ENCODE results near the gene SUCLG2. TPM values are rescaled to one million over a fixed set of nuclear protein-coding genes. Genes with fewer than 3 reads are reported as not detected.

SUCLG2 gene
- total RNA-seq, 1 donor from 2014 or later: 99.2 TPM

DNA sequence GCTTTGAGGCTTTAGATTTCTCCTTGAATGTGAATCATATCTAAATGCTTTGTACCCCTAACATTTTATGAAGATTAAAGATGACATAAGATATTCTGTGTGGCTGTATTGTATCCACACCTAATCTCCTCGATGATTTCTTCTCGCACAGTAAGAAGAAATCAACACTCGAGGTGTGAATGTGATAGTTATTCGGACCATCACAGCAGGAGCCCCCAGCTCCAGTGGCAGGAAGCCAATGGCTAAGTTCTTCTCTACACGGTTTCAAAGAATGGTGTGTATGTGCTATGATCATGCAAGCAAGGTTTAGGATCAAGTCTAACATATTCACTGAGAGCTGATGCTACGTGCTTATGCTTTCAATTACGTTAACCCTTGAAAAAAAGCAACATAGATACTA lies 271.0 kb downstream of the SUCLG2 start:
- DNase-seq (ENCODE audit: missing footprints) (no peak), ATAC-seq (no peak)
- intact Hi-C loops (cut with DNase I): loop anchor here (5.0 kb wide), 2 partner anchors 409 to 1494 kb away; no protein-coding TSS in a partner anchor

DNA sequence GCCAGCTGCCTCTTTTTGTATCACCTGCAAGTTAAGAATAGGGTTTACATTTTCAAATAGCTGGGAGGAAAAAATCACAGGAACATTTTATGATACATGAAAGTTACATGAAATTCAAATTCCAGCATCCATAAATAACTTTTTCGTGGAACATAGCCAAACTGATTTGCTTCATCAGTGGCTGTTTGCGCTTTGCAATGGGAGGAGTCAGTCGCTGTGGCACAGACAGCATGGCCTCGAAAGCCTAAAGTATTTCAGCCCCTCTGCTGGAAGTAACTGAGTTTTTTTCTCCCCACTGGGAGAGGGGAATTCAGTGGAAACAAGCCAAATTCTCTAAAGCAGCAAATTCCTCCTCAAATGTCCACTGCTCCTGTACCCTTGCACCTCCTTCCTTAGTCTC lies 271.9 kb downstream of the SUCLG2 start:
- ATAC-seq (no peak), DNase-seq (ENCODE audit: missing footprints) (no peak)
- intact Hi-C loops (cut with DNase I): loop anchor here (5.0 kb wide), 2 partner anchors 410 to 1495 kb away; no protein-coding TSS in a partner anchor

DNA sequence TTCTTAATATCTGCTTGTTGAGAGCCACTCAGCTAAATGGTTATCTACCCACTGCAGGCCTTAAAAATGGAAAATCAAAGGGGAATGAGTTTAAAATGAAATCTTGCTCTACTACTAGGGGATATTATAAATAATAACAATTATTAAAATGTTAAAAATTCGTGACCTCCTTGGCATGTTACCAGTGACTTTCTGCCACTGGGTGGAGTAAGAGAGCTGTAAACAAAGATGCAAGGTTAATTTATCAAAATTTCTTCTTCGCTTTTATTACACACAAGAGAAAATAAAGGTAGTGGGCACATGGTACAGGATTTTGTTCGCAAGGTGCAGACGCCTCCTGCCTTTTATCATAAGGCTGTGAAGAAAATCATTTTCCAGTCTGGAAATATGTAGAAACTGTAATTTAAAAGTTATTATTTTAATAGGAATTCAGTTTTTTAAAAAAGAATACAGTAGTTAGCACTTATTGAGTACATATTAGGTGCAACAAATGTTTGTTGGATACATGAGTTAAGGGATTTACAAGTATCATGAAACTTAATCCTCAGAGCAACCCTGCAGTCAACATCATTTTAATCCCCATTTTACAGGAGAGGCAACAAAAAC lies 272.6 kb downstream of the SUCLG2 start:
- DNase-seq (ENCODE audit: missing footprints) (no peak), ATAC-seq (no peak)
- intact Hi-C loops (cut with DNase I): loop anchor here (5.0 kb wide), 2 partner anchors 411 to 1496 kb away; no protein-coding TSS in a partner anchor

DNA sequence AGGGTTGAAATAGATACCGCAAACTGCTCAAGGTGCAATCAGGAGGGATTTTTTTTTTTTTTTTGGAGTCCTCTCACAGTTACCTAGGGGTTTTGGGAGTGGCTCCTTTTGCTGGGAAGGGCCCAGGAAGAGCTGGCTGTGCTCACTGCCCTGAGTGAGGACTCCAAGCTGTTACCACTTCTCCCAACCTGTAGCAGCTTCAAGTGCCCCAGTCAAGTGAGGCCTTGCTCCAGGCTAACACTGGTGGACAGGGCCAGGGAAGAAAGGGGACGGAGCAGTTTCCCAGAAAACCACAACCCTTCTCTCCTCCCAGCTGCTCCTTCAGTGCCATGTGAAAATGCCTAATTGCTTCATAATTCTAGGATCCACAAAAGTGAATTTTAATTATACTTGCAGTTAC lies 274.3 kb downstream of the SUCLG2 start:
- DNase-seq (ENCODE audit: missing footprints): no peak
- ATAC-seq: no peak
- intact Hi-C loops (cut with DNase I): loop anchor here (5.0 kb wide), 2 partner anchors 412 to 1497 kb away; no protein-coding TSS in a partner anchor

DNA sequence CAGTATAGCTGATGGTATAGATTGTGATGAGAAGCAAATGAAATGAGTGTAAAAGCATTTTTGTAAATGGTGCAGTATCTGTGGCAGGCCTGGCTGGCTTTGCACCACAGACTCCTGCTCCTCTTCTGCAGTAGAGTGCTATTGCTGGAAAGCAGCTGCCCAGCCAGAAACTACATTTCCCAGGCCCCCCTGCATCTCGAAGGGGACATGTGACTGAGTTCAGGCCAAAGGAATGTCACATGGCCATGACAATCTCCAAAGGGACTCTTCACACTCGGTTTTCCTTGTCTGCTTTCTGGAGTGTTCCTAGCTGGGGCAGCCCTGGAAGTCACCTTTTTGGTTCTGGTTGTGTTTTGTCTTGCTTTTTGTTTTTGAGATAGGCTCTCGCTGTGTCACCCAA lies 277.1 kb downstream of the SUCLG2 start:
- DNase-seq (ENCODE audit: missing footprints) (no peak), ATAC-seq (no peak)
- intact Hi-C loops (cut with DNase I): no loop called here

DNA sequence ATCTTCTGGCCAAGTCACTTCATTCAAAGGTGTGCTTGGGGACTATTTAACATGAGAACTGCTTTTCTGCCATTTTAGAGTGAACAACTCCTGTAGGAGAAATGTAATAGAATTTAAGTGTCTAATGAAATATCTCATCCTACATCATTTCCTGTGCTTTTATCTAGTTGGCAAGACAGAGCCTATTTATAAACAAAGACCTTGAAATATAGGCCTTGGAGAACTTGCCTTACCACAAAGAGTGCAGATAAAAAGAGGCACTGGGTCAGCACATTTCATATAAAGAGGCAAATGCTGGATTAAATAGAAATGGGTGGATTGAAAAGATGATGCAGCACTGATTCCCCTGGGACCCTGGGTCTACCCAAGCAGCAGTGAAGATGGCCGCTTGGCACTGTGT lies 278.0 kb downstream of the SUCLG2 start:
- intact Hi-C loops (cut with DNase I): no loop called here
- no peak for DNase-seq (ENCODE audit: missing footprints)
- no peak for ATAC-seq

DNA sequence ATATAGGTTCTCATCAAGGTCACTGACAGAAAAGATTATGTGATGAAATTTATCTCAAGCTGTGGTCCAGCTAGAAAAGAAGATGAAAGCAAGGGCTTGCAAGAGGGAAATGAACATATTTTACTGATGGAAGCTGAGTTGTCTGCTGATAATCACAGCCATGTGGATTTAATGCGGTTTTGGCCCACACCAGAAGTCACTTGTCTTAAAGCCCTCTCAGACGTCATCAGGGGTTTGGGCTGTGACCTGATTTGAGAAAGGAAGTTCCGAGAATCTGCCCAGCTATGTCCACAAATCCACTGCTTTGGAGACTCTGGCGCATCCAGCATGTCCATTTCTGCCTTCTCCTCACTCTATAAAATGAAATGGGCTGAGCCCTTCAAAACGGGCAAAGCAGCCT lies 278.4 kb downstream of the SUCLG2 start:
- no peak for ATAC-seq

DNA sequence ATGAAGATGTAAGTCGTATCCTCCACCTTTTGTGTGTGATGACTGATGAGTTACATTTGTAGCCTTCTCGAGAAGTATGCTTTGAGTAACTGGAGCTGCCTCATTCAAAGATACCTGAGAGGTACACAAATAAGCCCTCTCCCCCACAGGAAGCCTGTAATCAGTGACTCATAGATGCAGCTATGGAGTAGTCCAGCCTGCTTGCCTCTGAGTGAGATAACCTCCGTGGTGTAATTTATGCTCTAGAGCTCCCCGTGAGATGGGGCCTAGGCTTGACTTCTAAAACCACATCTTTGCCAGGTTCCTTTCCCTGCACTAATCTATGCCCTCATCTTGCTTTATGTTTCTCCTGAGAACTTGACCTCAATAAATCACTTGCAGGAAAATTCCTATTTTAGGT lies 291.7 kb downstream of the SUCLG2 start:
- ATAC-seq (no peak), DNase-seq (ENCODE audit: missing footprints) (no peak)
- intact Hi-C loops (cut with DNase I): no loop called here

More for the DNA sequence above, 278.4 kb downstream of the SUCLG2 start:
- intact Hi-C loops (cut with DNase I): no loop called here
- no peak for DNase-seq (ENCODE audit: missing footprints)

DNA sequence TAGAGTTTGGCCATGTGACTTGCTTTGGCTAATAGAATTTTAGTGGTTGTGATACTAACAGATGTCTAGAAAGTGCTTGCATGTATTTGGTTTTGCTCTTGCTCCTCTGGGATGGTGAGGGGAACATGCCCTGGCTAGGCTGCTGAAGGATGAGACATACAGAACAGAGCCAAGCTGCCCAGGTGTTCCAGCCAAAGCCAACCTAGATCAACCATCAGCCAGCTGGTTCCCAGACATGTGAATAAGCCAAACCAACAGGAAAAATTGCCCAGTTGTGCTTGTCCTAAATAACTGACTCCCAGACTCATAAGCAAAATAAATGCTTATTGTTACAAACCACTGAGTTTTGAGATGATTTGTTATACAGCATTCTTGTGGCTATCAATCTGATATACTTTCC lies 292.6 kb downstream of the SUCLG2 start:
- no peak for DNase-seq (ENCODE audit: missing footprints)
- no peak for ATAC-seq
- intact Hi-C loops (cut with DNase I): no loop called here

DNA sequence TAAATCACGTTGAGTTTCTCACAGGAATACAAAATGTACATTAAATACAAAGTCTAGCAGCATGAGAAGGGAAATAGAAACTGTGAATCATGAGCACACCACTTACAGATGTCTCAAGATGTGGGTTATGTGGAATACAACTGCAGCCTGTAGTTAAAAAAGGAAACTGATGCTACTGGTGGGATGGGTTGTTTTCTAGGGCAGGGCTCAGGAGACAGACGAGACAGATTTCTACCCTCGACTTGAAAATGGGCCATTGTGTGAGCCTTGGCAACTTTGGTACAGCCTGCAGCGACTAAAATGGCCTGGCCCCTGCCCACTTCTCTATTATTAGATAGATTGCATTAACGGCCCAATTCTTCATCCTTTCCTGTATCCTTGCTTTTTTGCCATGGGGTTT lies 293.1 kb downstream of the SUCLG2 start:
- intact Hi-C loops (cut with DNase I): no loop called here
- ATAC-seq: no peak
- DNase-seq (ENCODE audit: missing footprints): no peak

DNA sequence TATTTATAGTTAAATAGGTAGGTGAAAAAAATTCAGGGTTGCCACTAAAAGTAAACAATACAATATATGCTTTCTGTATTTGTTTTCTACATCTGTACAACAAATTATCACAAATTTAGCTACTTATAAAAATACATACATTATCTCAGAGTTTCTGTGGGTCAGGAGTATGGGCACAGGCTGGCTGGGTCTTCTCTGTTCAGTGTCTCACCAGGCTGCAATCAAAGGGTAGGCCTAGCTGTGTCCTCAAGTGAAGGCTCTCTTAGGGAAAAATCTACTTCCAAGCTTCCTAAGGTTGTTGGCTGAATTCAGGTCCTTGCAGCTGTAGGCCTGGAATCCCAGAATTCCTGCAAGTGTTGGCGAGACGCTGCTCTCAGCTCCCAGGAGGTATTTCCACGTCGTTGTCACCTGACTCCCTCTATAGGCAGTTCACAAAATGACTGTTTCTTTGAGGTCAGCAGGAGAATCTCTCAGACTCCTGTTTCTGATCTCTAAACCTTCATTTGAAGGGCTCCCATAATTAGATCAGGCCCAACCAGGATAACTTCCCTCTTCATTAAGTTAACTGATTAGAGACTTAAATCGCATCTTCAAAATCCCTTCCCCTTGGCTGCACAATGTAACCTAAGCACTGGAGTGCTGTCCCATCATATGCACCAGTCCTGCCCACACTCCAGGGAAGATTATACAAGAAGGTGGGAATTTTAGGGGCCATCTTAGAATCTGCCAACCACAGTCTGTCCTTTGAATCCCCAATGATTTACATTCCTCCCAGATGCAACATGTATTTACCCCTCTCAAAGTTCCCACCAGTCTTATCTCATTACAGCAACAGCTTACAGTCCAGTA lies 296.6 kb downstream of the SUCLG2 start:
- ATAC-seq (no peak), DNase-seq (ENCODE audit: missing footprints) (no peak)
- intact Hi-C loops (cut with DNase I): no loop called here

DNA sequence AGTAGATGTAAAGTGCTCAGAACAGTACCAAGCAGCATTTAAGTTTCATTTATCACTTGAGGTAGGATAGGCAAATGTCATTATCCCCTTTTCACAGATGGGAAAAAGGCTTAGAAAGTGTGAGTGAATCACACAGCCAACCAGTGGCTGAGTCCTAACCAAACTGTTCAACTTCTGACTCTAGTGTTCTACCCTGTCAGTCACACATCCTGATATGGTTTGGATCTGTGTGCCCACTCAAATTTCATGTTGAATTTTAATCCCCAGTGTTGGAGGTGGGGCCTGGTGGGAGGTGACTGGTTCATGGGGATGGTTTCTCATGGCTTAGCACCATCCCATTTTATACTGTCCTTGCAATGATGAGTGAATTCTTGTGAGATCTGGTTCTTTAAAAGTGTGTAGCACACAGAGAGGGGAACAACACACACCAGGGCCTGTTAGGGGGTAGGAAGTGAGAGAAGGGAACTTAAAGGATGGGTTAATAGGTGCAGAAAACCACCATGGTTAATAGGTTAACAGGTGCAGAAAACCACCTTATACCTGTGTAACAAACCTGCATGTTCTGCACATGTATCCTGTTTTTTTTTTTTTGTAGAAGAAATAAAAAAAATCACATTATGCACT lies 304.7 kb downstream of the SUCLG2 start:
- ATAC-seq (no peak), DNase-seq (ENCODE audit: missing footprints) (no peak)
- intact Hi-C loops (cut with DNase I): no loop called here

DNA sequence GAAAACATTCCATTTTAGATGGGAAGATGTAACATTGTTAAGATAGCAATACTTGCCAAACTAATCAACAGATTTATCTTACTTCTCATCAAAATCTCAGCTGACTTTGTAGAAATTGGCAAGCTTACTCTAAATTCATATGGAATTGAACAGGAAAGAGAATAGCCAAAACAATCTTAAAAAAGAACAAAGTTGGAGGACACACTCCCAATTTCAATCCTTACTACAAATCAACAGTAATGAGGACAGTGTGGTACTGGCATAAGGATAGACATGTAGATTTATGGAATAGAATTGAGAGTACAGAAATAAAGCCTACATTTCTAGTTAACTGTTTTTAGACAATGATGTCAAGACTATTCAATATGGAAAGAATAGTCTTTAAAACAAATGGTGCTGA lies 308.3 kb downstream of the SUCLG2 start:
- ATAC-seq (no peak), DNase-seq (ENCODE audit: missing footprints) (no peak)
- intact Hi-C loops (cut with DNase I): no loop called here

DNA sequence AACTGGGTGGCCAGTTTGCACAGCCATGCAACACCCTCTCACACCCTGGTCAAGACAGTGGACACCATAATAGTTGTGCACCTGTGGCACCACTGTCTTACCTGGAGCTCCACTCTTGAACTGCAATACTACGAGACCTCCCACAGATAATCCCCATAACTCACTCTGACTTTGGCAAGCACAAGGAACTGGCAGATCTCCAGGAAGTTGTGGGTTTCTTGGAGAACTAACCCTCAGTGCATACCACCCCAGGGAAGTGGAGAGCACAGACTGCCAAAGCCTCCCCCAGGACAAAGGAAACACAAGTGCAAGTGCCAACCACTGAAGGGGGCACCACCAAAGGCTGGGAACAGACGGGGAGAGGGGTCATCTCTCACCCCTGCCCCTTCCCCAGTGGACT lies 318.6 kb downstream of the SUCLG2 start:
- no peak for DNase-seq (ENCODE audit: missing footprints)
- intact Hi-C loops (cut with DNase I): no loop called here
- no peak for ATAC-seq

DNA sequence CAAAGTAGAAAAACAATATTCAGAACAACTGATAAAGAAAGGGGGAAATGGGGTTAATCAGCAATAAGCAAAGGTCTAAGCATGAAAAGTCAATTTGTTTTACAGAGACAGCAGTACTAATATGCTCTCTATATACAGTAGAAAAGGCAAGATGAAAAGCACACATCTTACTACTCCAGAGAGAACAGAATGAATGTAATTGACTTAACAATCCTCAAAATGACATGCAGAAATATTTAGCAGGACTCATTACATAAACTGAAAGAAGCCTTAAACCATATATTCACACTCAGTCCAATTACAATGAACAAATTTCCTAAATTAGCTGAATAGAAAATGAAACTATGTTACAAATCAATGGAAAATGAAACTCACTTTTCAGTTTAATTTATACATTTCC lies 319.8 kb downstream of the SUCLG2 start:
- ATAC-seq (no peak), DNase-seq (ENCODE audit: missing footprints) (no peak)
- intact Hi-C loops (cut with DNase I): no loop called here

DNA sequence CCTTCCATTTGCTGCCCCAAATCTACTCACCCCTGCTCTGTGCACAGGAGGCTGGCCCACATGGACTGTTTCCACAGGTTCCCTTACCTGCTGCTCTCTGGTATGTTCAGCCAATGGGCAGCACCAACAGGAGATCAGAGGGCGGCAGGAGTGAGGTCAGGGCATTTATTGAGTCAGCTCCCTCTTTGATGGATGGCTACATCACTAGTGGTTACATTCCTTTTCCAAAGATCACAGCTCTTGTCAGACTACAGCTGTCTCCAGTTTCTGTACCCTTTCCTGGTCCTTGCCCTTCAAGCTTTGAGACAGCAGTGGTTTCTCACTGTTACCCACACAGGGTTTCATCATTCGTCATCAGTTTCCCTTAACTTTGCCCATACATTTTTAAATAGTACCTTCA lies 325.1 kb downstream of the SUCLG2 start:
- ATAC-seq (no peak), DNase-seq (ENCODE audit: missing footprints) (no peak)
- intact Hi-C loops (cut with DNase I): no loop called here

DNA sequence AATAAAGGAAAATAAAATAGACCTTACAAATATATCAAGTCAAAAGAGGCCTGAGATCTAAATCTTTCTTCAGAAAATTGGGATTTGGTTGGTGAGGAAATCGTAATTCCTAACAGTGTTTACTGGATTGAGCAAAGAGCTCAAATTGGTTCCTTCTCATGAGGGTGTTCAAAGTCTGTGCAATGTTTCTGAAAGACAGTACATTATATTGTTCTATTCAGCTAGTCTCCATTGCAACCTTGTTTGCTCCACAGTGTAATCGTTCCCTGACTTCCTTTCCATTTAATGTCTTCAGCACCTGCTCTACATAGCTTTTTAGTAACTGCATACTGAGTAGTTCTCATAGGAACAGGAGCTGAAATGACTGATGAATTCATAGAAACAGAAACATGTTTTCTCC lies 326.8 kb downstream of the SUCLG2 start:
- ATAC-seq: no peak
- intact Hi-C loops (cut with DNase I): no loop called here
- DNase-seq (ENCODE audit: missing footprints): no peak

DNA sequence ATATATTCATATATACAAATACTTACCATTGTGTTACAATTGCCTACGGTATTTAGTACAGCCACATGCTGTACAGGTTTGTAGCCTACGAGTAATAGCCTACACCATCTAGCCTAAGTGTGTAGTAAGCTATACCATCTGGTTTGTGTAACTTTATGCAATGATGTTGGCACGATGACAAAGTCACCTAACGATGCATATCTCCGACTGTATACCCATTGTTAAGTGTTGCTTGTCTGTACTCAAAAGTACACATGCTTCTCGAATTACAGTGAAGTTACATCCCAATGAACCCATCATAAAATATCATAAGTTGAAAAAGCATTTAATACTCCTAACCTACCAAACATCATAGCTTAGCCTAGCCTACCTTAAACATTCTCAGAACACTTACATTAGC lies 329.2 kb downstream of the SUCLG2 start:
- no peak for ATAC-seq
- intact Hi-C loops (cut with DNase I): no loop called here
- DNase-seq (ENCODE audit: missing footprints): no peak
